GM18867 (cell line): ENCODE measurements around the gene NUDT4B.
A peak's percentile ranks its signal among the peaks of the same experiment; 100 is the strongest.
"Not testable (repeated sequence)": the region's sequence is repeated elsewhere in the genome, so short reads cannot be mapped to it uniquely, and the experiment has no call there.

ENCODE experiments used
- ATAC-seq: cut with Tn5 transposase; IDR thresholded peaks from one replicate; pipeline ENCODE4 v1.9.1; 2021; ENCODE audit warnings: mild to moderate bottlenecking, moderate library complexity; ENCODE audit not compliant: unreplicated experiment

NUDT4B gene

DNA sequence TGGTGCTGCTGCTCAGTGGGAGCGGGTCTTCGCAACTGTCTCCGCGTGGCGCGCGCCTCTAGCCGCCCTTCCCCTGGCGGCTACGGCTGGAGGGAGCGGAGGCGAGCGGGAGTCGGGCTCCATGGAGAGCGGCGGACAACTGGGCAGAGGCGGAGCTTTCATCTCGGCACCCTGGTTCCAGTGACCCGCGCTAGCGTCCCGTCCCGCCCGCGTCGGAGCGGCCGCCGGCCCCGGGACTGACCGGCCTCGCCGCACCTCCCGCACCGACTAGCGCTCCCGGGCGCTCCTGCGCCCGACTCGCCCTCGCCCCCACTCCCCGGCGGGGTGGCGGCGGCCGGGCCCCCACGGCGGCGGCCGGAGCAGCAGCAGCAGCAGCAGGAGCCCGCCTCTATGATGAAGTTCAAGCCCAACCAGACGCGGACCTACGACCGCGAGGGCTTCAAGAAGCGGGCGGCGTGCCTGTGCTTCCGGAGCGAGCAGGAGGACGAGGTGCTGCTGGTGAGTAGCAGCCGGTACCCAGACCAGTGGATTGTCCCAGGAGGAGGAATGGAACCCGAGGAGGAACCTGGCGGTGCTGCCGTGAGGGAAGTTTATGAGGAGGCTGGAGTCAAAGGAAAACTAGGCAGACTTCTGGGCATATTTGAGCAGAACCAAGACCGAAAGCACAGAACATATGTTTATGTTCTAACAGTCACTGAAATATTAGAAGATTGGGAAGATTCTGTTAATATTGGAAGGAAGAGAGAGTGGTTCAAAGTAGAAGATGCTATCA is at the start of gene NUDT4B:
TSS of gene NUDT4B (plus strand) at position 212 of the 772 bp plus-strand sequence. CDS start at position 391, 179 bp downstream.
- ATAC-seq, result peak; percentile 38

DNA sequence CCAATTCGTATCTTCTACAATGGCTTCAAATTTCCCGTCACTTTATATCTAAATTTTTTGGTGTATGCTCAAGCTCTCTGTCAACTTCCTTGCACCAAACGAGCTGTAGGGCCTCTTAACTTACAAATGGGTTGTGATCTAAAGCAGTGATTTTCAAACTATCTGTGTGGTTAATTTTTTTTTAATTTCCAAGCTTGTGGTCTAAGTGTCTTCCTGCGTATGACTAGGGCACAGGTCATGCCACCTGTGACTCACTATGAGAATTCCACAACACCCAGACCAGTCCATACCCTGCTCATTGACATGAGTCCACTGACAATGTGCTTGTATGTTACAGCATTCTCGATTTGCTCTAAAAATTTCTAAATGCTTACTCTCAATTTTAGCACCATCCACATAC is 49.2 kb upstream of the NUDT4B start:
- not testable (repeated sequence) for ATAC-seq

DNA sequence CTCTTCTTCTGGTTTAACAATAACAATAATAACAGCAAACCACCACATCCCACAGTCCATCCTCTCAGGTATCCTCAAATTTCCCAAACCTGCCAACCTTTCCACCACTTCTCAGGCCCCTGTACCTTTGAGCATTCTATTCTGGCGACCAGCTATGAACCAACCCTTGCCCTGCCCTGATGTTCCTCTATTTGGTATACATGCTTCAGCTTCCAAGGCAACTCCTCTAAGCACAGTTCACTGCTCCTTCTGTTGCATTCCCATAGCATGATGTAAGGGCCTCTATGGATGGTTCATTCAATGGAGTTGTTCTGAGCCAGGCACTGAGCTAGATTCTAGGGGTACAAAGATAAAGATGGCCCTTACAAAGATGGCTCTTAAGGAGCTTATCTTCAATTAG is 46.3 kb upstream of the NUDT4B start:
- not testable (repeated sequence) for ATAC-seq

DNA sequence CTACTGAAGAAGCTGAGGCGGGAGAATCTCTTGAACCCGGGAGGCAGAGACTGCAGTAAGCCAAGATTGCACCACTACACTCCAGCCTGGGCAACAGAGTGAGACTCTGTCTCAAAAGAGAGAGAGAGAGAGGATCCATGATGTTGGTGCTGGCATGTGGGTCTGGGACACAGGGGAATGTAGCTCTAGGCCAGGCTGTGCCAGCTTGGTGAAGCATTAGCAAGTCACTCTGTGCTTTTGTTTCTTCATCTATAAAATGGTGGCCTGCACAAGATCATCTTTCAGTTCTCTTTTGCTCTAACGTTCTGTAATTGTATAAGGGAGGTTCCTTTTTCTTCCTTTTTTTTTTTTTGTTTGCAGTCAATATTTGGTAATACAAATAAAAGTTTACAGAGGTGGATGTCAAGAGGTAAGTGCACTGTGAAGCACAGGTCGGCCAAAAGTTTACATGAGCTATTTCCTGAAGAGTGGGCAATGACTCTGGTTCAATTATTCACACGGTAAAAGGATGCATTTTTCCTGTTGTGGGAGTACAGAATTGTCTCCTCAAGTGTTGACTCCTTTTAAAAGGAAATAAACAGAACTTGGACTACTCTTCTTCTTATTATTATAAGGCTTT is 44.5 kb upstream of the NUDT4B start:
- ATAC-seq, result not testable (repeated sequence)

DNA sequence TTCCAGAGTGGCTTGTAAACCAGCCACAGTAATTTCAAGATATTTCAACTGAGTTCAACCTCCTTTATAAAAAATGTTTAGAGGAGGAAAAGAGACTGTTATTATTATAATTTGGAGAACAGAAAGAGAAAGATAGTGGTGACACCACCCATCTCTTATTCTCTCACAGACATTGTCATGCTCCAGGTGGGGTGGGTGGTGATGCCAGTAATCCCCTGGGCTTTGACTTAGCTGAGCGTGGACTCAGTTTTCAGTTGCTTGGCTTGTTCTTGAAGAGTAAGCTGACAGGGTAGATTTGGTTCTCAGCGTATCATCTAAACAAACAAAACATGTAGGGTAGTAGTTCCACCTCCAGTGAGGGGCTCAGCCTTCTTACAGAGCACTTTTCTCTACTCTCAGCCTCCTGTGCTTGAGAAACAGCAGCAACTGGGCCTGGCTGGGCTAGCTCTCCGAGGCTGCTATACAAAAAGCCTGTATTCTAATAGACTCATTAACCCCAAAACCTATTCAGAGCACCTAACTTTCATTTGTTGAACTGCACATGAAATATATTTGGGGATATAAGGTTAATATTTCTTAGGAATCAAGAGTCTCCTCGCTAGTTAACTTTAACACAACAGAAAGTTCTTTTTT is 43.1 kb upstream of the NUDT4B start:
- ATAC-seq, result not testable (repeated sequence)

DNA sequence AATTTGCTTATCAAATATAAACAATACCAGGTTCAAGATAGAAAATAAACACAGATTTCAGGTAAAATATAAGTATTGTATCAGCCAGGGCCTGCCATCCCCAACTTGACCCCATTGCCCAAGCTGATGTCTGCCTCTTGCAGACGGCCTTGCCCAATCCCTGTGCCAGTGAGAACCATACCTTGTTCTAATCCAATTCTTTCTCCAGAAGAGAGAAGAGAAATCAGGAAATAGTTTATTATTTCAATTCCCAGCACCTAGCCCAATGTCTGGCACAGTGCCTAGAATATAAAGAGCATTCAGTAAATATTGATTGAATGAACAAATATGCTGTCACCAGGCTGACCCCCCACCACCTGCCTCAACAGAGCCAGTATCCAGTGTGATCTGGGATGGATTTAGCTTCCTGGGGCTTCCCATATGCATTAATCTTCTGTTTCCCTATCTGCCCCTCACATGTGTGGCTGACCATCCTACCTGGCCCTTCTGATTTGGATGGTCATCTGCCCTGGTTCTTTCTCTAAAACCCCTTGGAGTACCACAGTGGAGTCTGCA is 39.7 kb upstream of the NUDT4B start:
- not testable (repeated sequence) for ATAC-seq

DNA sequence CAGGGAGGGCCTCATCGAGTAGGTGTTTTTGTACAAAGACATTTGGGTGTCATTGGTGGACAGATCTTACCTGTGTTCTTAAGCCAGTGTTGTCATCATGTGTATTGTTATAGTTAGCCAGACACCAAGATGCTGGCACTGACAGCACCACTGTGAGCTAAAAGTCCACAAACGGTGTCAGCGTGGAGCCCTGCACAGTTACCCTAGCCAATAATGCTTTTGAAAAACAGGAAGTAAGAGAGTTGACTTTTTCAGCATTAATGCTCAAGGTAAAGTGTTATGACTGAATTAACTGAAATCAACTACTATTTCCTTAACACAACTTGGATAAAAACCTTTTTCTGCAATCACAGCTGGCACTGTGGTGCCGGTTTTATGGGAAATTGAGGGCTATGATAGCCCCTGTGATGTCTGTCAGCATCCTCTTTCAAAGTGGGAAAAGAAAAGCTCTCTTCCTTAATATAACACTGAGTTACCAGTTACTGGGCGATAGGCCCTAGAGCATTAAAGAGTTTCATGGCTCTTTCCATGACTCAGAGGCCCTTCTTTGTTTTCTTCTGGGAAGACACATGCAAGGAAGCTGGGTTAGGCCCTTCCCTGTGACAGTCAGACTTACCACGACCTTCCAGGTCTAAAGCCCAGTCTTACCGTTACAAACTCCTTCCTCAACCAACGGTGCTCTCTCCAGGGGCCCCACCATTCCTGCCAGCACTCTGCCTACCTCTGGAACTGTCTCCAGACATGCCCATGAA is 37.6 kb upstream of the NUDT4B start:
- ATAC-seq, result not testable (repeated sequence)

DNA sequence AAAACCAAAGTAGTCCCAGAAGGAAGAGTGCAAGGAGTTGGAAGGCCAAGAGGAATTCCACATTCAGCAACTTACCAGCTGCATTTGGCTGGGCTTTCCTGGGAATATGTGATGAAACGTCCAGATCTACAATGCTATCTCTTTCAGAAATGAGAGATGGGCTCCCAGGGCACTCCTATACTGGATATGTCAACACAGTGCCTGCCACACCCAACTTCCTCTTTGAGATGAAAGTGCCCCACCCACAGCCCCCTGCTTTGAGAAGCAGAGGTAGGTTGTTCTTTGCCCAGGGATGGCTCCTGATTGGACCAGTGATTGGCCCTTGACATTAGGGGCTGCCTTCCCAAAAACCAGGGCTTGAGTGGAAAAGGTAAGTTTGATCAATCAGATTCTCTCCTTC is 36.2 kb upstream of the NUDT4B start:
- ATAC-seq, result not testable (repeated sequence)

DNA sequence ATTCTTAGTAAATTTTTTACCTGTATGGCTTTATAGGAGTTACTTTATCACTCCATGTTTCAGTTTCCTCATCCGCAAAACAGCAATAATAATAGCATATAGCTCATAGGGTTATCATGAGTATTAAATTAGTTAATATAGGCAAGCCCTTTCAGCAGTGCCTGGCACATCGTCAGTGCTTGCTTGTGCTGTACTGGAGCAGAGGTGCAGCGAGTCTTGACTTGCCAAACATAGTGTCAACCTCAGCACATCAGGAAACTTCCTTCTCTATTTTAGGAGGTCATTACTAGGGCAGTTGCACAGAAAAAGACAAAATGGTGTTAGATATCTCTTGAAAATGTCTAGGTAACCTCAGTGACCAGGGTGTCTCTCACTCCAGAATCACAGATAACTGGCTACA is 33.1 kb upstream of the NUDT4B start:
- ATAC-seq, result not testable (repeated sequence)

DNA sequence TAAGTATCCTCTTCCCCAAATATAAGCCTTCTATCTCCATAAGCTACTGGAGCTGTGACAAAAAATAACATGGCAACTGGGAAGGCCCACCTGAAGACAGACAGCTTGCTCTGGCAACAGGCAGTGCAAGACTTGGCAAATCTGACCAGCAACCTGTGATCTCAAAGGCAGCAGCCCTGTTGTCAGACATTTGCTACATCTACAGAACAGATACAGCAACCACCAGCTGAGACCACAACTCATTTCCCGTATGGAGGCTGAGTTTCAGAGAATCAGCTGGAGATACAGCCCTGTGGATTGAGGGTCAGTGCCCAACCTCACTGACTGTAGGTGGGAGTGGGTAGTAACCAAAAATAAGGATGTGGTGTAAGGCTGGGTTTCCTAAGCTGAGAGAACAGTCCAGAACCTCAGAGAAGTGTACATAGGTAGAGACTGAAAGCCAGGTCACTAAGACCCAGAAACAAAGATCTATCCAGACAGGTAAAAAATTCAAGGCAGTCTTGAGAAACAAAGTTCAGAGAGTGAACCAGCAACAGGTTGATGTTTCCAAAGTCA is 31.5 kb upstream of the NUDT4B start:
- ATAC-seq, result not testable (repeated sequence)

DNA sequence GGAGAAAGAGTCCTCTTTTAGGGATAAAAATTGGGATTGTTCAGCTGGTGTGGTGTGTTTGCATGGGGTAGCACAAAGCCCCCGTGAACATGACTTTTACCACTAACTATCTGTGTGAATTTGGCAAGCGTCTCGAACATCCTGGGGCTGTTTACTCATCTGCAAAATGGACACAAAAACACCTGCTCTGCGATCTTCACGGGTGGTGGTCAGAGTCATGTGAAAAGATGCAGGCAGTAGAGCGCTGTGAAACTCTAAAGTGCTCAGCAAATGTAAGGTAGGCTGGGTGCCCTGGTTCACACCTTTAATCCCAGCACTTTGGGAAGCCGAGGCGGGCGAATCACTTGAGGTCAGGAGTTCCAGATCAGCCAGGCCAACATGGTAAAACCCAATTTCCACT is 27.7 kb upstream of the NUDT4B start:
- ATAC-seq, result not testable (repeated sequence)

DNA sequence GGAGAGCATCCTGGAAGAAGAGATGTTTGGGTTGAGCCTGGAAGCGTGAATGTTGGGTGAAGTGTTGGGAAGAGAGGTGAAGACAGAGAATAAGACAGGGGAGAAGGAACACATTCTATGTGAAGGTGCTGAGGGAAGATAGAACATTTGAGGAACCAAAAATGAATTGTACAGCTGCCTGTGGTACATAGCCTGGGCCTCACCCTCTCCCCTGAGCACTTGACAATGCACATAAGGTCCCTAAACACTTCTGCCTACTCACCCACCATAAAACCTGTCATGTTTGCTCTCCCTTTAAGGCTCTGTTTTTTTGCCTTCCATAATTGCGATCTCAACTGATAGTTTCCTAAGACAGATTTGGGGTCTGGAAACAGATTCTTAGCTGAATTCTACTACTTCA is 25.8 kb upstream of the NUDT4B start:
- not testable (repeated sequence) for ATAC-seq

DNA sequence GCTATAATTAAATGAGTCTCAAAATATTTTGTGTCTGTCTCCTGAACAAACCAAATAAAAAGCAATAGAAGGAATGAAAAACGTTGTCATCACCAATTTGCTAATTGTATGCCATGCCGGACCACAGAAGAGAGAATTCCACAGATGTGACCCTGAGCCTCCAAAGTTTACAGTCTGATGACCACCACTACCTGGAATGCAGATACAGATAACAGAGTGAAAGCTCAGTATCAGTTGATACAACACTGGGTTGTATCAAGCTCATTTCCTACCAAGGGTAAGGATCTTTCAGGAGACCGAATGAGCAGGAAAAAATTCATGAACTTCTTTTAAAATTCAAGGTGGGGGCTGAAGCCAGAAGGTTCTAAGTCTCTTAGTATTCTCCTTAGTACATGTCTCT is 25.1 kb upstream of the NUDT4B start:
- not testable (repeated sequence) for ATAC-seq

DNA sequence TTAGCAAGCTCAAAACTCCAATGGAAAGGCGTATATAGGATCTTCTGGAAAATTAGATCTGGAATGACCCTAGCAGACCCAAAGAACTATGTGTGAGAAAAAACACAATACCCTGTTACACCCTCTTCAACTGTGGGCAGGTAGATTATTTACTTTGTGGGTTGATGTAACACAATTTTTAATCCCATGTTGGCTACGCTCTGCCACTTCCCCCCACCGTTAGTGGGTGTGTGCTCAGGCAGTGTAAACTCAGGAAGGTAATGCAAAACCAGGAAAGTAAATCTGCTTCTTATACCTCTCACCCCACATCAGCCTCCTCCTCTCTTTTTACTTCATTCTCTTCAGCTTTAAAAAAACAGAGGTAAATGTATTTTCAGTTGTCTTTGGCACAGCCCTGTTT is 23.7 kb upstream of the NUDT4B start:
- ATAC-seq, result not testable (repeated sequence)

DNA sequence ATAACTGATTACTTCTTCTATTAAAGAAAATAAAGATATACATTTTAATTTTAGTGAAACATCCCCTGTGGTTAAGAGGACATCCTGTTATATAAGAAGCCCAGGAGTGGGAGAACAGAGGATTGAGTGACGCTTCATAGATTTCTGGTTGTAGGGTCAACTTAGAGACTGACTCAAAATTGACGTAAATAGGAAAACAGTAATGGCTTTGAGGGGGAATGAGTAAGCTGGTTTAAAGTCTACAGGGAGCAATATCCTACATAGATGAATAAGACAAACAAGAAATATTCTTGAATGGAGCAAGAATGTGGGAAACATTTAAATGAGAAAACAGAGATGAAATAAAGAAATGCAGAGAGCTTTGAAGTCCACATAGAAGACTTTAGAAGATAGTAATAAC is 20.7 kb upstream of the NUDT4B start:
- not testable (repeated sequence) for ATAC-seq

DNA sequence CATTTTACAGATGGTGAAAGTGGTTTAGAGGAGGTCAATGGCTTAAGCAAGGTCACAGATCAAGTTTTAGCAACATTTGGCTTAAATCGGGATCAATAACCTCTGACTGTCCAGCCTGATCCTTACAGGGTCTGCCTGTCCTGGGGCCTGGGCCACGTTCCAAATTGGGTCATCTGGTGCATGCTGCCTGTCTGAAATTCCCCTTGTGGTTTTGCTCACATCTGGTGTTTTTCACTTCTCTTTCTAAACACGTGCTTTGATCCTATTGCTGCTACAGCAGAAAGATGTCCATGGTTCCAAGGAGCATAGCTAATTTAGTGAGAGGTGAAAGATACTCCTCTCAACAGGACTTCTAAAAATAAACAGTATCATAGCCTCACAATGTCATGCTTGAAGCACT is 19.4 kb upstream of the NUDT4B start:
- ATAC-seq, result peak; percentile 66

DNA sequence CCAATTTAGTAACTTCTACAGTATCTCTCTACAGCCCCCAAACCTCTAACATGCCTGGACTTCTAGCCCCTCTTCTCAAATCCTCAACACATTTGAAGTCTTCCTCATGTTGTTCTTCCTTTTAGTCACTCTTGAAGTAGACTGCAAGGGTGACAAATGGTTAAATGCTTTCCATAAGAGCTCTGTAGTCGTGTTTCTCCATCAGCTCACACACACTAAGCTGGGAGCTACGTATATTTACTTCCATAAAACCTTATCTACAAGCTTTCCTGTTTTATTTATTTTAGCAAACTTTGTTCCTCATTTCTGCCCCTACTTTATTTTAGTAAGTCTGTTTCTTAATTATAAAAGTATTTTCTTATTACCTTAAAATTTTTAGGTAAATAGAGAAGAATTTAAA is 19.0 kb upstream of the NUDT4B start:
- ATAC-seq, result not testable (repeated sequence)

DNA sequence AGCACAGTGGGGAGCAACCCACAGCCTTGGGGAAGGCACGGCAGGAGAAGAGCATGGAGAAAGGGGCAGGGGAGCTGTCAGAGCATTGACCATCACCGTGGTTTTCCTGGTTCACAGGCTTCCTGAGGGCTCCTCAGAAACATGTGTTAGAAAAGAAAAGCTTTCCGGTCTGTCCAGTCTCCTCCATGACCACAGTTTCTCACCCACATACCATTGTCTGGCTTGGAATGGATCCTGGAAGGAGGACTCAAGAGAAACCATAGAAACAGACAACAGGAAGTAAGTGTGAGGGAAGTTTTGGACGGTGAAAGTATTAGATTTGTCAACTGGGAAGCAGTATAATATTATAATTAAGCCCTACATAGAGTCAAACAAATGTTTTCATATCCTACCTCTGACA is 16.3 kb upstream of the NUDT4B start:
- not testable (repeated sequence) for ATAC-seq

DNA sequence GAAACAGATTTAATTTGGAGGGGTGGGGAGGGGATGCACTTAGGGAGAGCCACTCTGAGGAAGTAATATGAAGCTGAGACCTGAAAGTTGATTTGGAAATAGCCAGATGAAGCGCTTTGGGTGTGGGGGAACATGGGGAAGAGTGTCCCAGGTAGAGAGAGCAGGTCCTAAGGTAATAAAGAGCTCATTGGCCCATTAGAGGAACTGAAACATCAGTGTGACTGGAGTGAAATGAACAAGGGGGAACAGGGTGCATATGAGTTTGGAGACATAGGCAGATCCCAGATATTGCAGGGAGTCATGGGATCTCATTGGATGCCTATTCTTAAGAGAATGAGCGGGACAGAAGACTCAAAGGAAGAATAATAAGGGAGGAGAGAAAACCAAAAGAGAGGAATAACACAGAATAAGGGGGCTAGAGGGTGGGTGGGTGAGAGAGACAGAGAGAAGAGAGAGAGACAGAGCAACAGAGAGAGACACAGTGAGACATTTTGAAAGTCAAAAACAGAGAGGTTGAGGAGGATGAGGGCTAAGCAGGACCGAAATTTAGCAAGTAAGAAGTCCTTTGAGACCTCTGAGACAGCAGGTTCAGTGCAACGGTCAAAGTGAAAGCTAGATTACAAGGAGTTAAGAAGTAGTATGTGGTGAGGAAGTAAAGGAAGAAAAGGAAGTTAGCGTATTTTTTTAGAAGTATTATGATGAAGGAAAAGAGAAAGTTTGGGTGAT is 14.8 kb upstream of the NUDT4B start:
- peak; percentile 88 for ATAC-seq

DNA sequence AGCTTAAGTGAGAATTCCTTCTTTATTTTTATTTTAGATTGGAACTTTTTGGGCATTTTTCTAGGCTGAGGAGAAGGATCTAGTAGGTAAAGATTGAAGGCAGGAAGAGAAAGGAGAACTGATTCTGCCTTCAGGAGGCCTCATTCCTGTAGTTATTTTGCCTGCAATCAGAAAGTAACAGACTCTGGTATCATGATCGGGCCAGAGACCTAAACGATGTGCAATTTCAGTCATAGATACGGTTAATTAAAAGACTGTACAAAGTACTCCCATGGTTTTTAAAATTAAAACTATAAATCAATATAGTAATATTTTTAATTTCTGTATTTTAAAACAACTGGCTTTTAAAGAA is 14.3 kb upstream of the NUDT4B start:
- ATAC-seq, result peak; percentile 48
